Prostate gland (tissue), 2 donors: ENCODE measurements around the gene PCDHGA4. TPM values are rescaled to one million over a fixed set of nuclear protein-coding genes. Genes with fewer than 3 reads are reported as not detected.
"Not testable (repeated sequence)": the region's sequence is repeated elsewhere in the genome, so short reads cannot be mapped to it uniquely, and the experiment has no call there.

Experiments used
- DNase-seq: peaks from one replicate; pipeline ENCODE4 v3.0.0-alpha.2; 2019; ENCODE audit warnings: low spot score
- H3K27ac ChIP-seq, 2 donors: fragments of 200-600 bp; sonication (generic); 2 replicates each; pipeline ENCODE4 v1.5.1; 2017 to 2019
- H3K27me3 ChIP-seq: fragments of 200-600 bp; sonication (generic); replicated peaks from 2 replicates; pipeline ENCODE4 v1.5.1; 2019; ENCODE audit not compliant: insufficient read depth
- H3K36me3 ChIP-seq, 2 donors: fragments of 200-600 bp; sonication (generic); 1 replicate in 1 of 2; 2 replicates in 1 of 2; pipeline versions ENCODE4 v1.5.1 to v1.8.1; 2017 to 2019
- H3K4me1 ChIP-seq: fragments of 200-600 bp; sonication (generic); replicated peaks from 2 replicates; pipeline ENCODE4 v1.5.1; 2019
- H3K4me3 ChIP-seq, 2 donors: fragments of 200-600 bp; sonication (generic); 2 replicates each; pipeline ENCODE4 v1.5.1; 2017 to 2019
- H3K9me3 ChIP-seq: fragments of 200-600 bp; sonication (generic); 2 replicates; pipeline ENCODE4 v1.5.1; 2017
- POLR2A ChIP-seq: fragments of 450-650 bp; IDR thresholded peaks from one replicate; pipeline ENCODE4 v1.6.1; 2016; ENCODE audit warnings: antibody characterized with exemption, mild to moderate bottlenecking
- POLR2AphosphoS5 ChIP-seq: sonication (generic); formaldehyde crosslinking; IDR thresholded peaks from one replicate; pipeline ENCODE4 v1.6.1; 2017; ENCODE audit warnings: antibody characterized with exemption
- WGBS: methylation state at CpG from one replicate; pipeline ENCODE4 v1.1.5; 2018; 5-methylcytosine and 5-hydroxymethylcytosine counted together
- intact Hi-C: fragments of 100-400 bp; cut with DNase I; formaldehyde crosslinking; loops from one replicate; pipeline ENCODE4 v1.14.2; 2022
- total RNA-seq, 2 donors: library from RNA; depleted of rRNA; stranded (reverse); fragments of >200 nt; gene quantifications; one replicate each; pipeline ENCODE4 v1.1.0, GENCODE V29; 2016
- TF ChIP-seq, protein P1 (sequence below), 4 experiments: fragments of 200-600 bp in 2 of 4; fragments of 450-650 bp in 2 of 4; sonication (generic) in 2 of 4; IDR thresholded peaks; 1 replicate in 3 of 4; 2 replicates in 1 of 4; pipeline ENCODE4 v1.5.1; 2016 to 2019; ENCODE audit warnings: antibody characterized with exemption in 4 of 4, mild to moderate bottlenecking in 2 of 4, moderate library complexity in 2 of 4

The PCDHGA4 gene
- total RNA-seq, 2 donors from 2014 or later: 2.5 to 10.5 TPM

GRCh38 chr5:141374627-141375026, 19.8 kb downstream of the PCDHGA4 start:
- Histone ChIP-seq H3K4me3 (no peak overlapping the region), H3K27me3 (peaks cover 4% of the 10 kb centered on the region)

GRCh38 chr5:141375444-141376155, 20.8 kb downstream of the PCDHGA4 start:
- DNase-seq, intact Hi-C loops: not testable (repeated sequence)
- WGBS: 29% methylated on average over 8 of the region's 48 CpGs

More at GRCh38 chr5:141374627-141375026, 19.8 kb downstream of the PCDHGA4 start:
- no peak for DNase-seq
- no peaks in the 10 kb centered on the region for H3K36me3 ChIP-seq
- no peaks in the 10 kb centered on the region for H3K9me3 ChIP-seq
- intact Hi-C loops: no loop called here
- TF ChIP-seq, protein P1, sequence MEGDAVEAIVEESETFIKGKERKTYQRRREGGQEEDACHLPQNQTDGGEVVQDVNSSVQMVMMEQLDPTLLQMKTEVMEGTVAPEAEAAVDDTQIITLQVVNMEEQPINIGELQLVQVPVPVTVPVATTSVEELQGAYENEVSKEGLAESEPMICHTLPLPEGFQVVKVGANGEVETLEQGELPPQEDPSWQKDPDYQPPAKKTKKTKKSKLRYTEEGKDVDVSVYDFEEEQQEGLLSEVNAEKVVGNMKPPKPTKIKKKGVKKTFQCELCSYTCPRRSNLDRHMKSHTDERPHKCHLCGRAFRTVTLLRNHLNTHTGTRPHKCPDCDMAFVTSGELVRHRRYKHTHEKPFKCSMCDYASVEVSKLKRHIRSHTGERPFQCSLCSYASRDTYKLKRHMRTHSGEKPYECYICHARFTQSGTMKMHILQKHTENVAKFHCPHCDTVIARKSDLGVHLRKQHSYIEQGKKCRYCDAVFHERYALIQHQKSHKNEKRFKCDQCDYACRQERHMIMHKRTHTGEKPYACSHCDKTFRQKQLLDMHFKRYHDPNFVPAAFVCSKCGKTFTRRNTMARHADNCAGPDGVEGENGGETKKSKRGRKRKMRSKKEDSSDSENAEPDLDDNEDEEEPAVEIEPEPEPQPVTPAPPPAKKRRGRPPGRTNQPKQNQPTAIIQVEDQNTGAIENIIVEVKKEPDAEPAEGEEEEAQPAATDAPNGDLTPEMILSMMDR (IDR thresholded peaks at IDR 0.05): no peak
- no peak for TF ChIP-seq POLR2AphosphoS5
- 39% methylated on average over 14 of the region's 14 CpGs for WGBS
- no peaks in the 10 kb centered on the region for H3K4me1 ChIP-seq
- H3K27ac ChIP-seq: no peak overlapping the region

DNA sequence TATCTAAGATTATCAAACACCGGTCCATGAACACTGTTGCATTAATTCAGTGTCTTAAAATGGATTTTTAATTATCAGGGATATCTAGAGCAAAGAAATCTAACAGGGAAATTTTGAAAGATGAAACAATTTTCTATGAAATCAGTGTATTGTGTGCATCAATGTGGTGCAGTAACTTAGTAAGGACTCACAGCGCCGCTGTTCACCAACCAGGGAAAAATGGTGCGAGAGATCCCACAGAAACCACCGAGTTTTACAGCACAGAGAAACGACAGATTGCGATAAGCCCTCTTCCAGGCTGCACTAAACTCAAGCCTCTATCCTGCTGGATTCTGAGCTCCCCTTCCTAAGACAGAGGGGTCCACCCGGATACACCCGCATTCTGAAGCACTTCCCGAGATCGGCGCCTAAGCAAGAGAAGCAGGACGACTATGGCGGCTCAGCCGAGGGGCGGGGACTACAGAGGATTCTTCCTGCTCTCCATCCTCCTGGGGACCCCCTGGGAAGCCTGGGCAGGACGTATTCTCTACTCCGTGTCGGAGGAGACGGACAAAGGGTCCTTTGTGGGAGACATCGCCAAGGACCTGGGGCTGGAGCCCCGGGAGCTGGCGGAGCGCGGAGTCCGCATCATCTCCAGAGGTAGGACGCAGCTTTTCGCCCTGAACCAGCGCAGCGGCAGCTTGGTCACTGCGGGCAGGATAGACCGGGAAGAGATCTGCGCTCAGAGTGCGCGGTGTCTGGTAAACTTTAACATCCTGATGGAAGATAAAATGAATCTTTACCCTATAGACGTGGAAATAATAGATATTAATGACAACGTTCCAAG, 27.9 kb downstream of the PCDHGA4 start, which contains the start of gene PCDHGA7:
Gene PCDHGA7 (plus strand): TSS at position 274 of the 826 bp plus-strand sequence. CDS start 158 bp downstream, at position 432.
- Histone ChIP-seq H3K9me3 (no peaks in the 10 kb centered on the region), H3K36me3 (no peaks in the 10 kb centered on the region), H3K4me1 (no peaks in the 10 kb centered on the region), H3K27ac (no peak within 1 kb of the TSS), H3K4me3 (peak within 1 kb of the TSS; percentile 11 to 17), H3K27me3 (no peaks in the 10 kb centered on the region)
- no peak for DNase-seq
- 15% methylated on average over 37 of the region's 37 CpGs for WGBS
- TF ChIP-seq, protein P1 (IDR thresholded peaks at IDR 0.05): peak in 1 of 4 experiments; percentile 8
- TF ChIP-seq POLR2AphosphoS5: no peak
- intact Hi-C loops: no loop called here

More at GRCh38 chr5:141375444-141376155, 20.8 kb downstream of the PCDHGA4 start:
- H3K4me3 ChIP-seq, H3K4me1 ChIP-seq, H3K9me3 ChIP-seq, H3K36me3 ChIP-seq, H3K27ac ChIP-seq, H3K27me3 ChIP-seq: not testable (repeated sequence)

- no peak overlapping the region for H3K4me3 ChIP-seq
- intact Hi-C loops: no loop called here
- WGBS: 24% methylated on average over 21 of the region's 21 CpGs
- no peak for DNase-seq
- H3K27ac ChIP-seq: no peak overlapping the region
- no peaks in the 10 kb centered on the region for H3K27me3 ChIP-seq
- H3K9me3 ChIP-seq: no peaks in the 10 kb centered on the region
- TF ChIP-seq, protein P1 (IDR thresholded peaks at IDR 0.05): no peak
- TF ChIP-seq POLR2AphosphoS5: no peak
- TF ChIP-seq POLR2A: no peak
- no peaks in the 10 kb centered on the region for H3K4me1 ChIP-seq
- no peaks in the 10 kb centered on the region for H3K36me3 ChIP-seq
These were observed 28.5 kb downstream of the PCDHGA4 start for GRCh38 chr5:141383345-141383744.

- H3K36me3 ChIP-seq: no peaks in the 10 kb centered on the region
- peaks cover 1% of the 10 kb centered on the region for H3K27me3 ChIP-seq
- H3K4me3 ChIP-seq: no peak overlapping the region
- no peaks in the 10 kb centered on the region for H3K9me3 ChIP-seq
- TF ChIP-seq POLR2AphosphoS5: no peak
- TF ChIP-seq, protein P1 (IDR thresholded peaks at IDR 0.05): no peak
- no peak for TF ChIP-seq POLR2A
- intact Hi-C loops: no loop called here
- WGBS: 31% methylated on average over 30 of the region's 43 CpGs
- no peaks in the 10 kb centered on the region for H3K4me1 ChIP-seq
- no peak for DNase-seq
- H3K27ac ChIP-seq: no peak overlapping the region
These were observed 29.8 kb downstream of the PCDHGA4 start for GRCh38 chr5:141384471-141385267.
